Kidney (tissue), 14 donors: Measurements from ENCODE around the gene PEF1. TPM values are rescaled to one million over a fixed set of nuclear protein-coding genes. Genes with fewer than 3 reads are reported as not detected.

Source experiments
- DNase-seq, 5 donors: peaks; one replicate each; pipeline ENCODE4 v3.0.0-alpha.2; 2013 to 2020
- FAIRE-seq: peaks from 2 replicates; lab custom pipeline; 2012; peaks lifted over from hg19 to GRCh38; lab: Jason Lieb, UNC
- H3K27ac ChIP-seq, 2 donors: one replicate each; pipeline ENCODE4 v1.7.0; 2013; ENCODE audit warnings: low read depth in 2 of 2, low read length in 2 of 2, inconsistent platforms in 1 of 2
- H3K27me3 ChIP-seq: one replicate; pipeline ENCODE4 v1.7.1; 2013; ENCODE audit warnings: low read length, inconsistent platforms; ENCODE audit not compliant: control insufficient read depth, insufficient read depth
- H3K36me3 ChIP-seq, 3 donors: one replicate each; pipeline versions ENCODE4 v1.7.0 to v1.7.1; 2013; ENCODE audit warnings: low read length in 3 of 3, control low read depth in 1 of 3, inconsistent platforms in 1 of 3; ENCODE audit not compliant: insufficient read depth in 3 of 3, control insufficient read depth in 2 of 3
- H3K4me1 ChIP-seq, 3 donors: one replicate each; pipeline versions ENCODE4 v1.7.0 to v1.7.1; 2013; ENCODE audit warnings: low read length in 3 of 3, inconsistent platforms in 1 of 3, low read depth in 1 of 3; ENCODE audit not compliant: control insufficient read depth in 2 of 3, insufficient read depth in 2 of 3
- H3K4me3 ChIP-seq, 3 donors: one replicate each; pipeline versions ENCODE4 v1.7.0 to v1.8.1; 2013; ENCODE audit warnings: low read length in 3 of 3, control low read depth in 1 of 3, inconsistent platforms in 1 of 3
- H3K9ac ChIP-seq, 3 donors: one replicate each; pipeline versions ENCODE4 v1.7.0 to v1.7.1; 2013; ENCODE audit warnings: low read length in 3 of 3, control low read depth in 1 of 3, inconsistent platforms in 1 of 3
- H3K9me3 ChIP-seq, 3 donors: one replicate each; pipeline versions ENCODE4 v1.7.0 to v1.7.1; 2013; ENCODE audit warnings: low read length in 3 of 3, control low read depth in 1 of 3, inconsistent platforms in 1 of 3; ENCODE audit not compliant: control insufficient read depth in 2 of 3, insufficient read depth in 1 of 3
- CTCF ChIP-seq: IDR thresholded peaks from 3 replicates; pipeline ENCODE4 v1.5.1; 2012; ENCODE audit warnings: mild to moderate bottlenecking, moderate library complexity, borderline replicate concordance; ENCODE audit not compliant: insufficient read depth; ENCODE audit errors: extremely low read depth
- intact Hi-C: fragments of 100-400 bp; cut with DNase I; formaldehyde crosslinking; loops from one replicate; pipeline ENCODE4 v1.11.1; 2022
- polyA plus RNA-seq: library from polyadenylated mRNA; stranded (reverse); fragments of 350-450 nt; fragmentation: Illumina TruSeq; extraction: RNeasy Lipid Tissue Mini Kit (QIAGEN cat#74804); gene quantifications from one replicate; pipeline ENCODE4 v1.2.3, GENCODE V29; 2014; ENCODE audit warnings: low read depth, low replicate concordance; ENCODE audit not compliant: insufficient read depth
- total RNA-seq: library from RNA; stranded (reverse); fragmentation: NEBNext Ultra II Directional; extraction: Animal tissue kit (Norgen Biotek cat#: 25700); gene quantifications from one replicate; pipeline ENCODE4 v1.2.1, GENCODE V29; 2021
- donor health status: control.
- donor health status: control.
- donor health status: control.
- donor health status: control.
- donor health status: control.
- donor health status: DM: yes; HTN: yes; CAD: no.
- donor health status: Normal renal cell carcinoma (clear cell type).

The PEF1 gene
- total and polyA plus RNA-seq, 2 donors from 2014 or later, result 69.0 to 120 TPM

DNA sequence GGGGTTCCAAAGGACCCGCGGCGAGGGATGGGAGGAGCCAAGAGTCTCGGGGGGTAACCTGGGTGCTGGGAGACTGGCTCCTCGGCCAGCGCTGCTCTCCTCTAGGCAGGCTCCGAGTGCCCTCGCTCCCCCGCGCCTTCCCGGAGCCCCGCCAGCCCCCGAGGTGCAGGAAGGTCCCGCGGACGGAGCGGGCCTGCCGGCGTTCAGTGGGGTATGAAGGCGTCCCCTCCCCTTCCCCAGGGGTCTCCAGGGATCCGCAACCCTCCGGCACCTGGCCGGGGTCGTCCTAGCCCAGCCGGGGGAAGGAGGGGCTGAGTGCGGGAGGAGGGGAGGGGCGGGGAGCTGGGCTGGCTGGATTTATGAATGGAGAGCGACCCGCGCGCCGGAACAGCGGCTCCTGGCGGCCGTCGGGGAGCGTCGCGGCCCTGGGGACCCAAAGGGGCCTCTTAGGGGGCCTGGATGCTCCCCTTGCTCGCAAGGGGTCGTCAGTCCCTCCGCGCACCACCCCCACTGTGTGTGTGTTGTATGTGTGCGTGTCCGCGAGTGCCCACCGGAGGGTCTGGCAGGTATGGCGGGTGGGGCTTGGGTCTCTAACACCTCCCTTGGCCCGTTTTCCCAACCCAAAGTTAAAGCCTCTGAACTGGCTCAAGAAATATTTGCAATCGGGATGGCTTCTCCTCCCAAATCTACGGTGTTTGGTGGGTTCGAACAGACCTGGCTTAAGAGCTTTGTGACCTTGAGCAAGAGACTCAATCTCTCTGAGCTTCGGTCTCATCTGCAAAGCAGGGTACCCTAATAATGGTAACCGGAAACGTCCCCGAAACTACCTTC lies 26.5 kb downstream of the PEF1 start:
- intact Hi-C loops, result no loop called here
- Histone ChIP-seq H3K4me3 (peak overlapping the region in 1 of 3 donors; percentile 47), H3K27me3 (peaks cover 3% of the 10 kb centered on the region), H3K36me3 (no peaks in the 10 kb centered on the region), H3K27ac (no peak overlapping the region), H3K4me1 (peaks cover 0 to 4% (median 0%) of the 10 kb centered on the region in 3 donors), H3K9ac (no peak overlapping the region), H3K9me3 (no peaks in the 10 kb centered on the region)
- FAIRE-seq (no peak), DNase-seq (peak; percentile 81 to 86 (median 82))
- peak; percentile 66 for TF ChIP-seq CTCF

- FAIRE-seq (no peak), DNase-seq (peak in 2 of 5 donors; percentile 9 to 24)
- Histone ChIP-seq H3K4me3 (peak within 1 kb of the TSS in 1 of 3 donors; percentile 47), H3K9ac (no peak within 1 kb of the TSS), H3K36me3 (no peaks in the 10 kb centered on the region), H3K27me3 (peaks cover 3% of the 10 kb centered on the region), H3K27ac (no peak within 1 kb of the TSS), H3K9me3 (no peaks in the 10 kb centered on the region), H3K4me1 (peaks cover 0 to 4% (median 0%) of the 10 kb centered on the region in 3 donors)
- intact Hi-C loops, result no loop called here
- TF ChIP-seq CTCF, result no peak
These were observed 27.3 kb downstream of the PEF1 start, which contains the start of gene HCRTR1 for GRCh38 chr1:31617218-31617915. Gene HCRTR1 (plus strand): TSS chr1:31617689. CDS start chr1:31619193, 1,504 bp downstream.

GRCh38 chr1:31615939-31616338 lies 28.7 kb downstream of the PEF1 start:
- H3K9ac ChIP-seq, result no peak overlapping the region
- no peak for TF ChIP-seq CTCF
- DNase-seq (no peak), FAIRE-seq (no peak)
- H3K9me3 ChIP-seq, result no peaks in the 10 kb centered on the region
- H3K4me1 ChIP-seq, result peaks cover 0 to 4% (median 0%) of the 10 kb centered on the region in 3 donors
- intact Hi-C loops, result no loop called here
- H3K27ac ChIP-seq, result no peak overlapping the region
- H3K27me3 ChIP-seq, result peaks cover 3% of the 10 kb centered on the region
- no peak overlapping the region for H3K4me3 ChIP-seq
- H3K36me3 ChIP-seq, result no peaks in the 10 kb centered on the region
